NCI-H2171 treated with DMSO at 0.1 percent for 48 hours (cell line): ENCODE data around the gene RPTOR.

Experiments
- DNase-seq: peaks from one replicate; lab custom pipeline; 2025; lab: John Stamatoyannopoulos, UW

RPTOR gene

DNA sequence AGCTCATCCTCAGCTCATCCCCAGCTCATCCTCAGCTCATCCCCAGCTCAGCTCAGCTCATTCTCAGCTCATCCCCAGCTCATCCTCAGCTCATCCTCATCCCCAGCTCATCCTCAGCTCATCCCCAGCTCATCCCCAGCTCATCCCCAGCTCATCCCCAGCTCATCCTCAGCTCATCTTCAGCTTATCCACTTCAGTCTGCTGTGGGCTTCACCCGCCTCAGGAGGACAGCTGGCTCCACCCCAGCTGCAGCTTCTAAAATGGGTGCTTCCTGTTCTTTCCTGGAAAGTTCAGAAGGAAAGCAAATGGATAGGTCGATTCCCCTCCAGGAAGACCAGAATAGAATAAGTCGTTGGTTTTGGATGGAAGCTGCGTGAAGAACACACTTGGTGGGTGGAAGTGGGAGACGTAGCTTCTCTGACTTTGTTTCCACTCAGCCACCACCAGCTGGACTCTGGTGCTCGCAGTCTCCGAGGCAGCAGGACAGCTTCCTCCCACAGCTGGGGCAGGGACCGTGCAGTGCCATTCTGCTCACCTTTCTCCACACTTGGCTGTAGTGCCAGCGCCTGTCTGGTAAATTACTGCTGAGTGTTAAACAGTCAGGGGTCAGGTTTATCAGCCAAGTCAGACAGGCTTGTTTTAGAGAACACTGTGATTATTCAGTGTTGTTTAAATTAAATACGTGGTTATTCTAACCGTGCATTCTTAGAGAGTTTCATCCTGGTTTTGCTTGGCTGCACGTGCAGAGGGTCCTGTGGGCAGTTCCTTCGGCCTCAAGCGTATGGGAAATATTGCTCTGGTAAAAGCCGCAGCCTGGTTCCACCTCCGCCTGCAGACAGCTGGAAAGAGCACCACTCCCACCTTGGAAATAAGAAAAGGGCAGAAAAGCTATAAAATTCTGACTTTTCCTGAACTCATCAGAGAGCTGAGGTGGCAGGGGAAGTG, 386.0 kb downstream of the RPTOR start:
- no peak for DNase-seq

DNA sequence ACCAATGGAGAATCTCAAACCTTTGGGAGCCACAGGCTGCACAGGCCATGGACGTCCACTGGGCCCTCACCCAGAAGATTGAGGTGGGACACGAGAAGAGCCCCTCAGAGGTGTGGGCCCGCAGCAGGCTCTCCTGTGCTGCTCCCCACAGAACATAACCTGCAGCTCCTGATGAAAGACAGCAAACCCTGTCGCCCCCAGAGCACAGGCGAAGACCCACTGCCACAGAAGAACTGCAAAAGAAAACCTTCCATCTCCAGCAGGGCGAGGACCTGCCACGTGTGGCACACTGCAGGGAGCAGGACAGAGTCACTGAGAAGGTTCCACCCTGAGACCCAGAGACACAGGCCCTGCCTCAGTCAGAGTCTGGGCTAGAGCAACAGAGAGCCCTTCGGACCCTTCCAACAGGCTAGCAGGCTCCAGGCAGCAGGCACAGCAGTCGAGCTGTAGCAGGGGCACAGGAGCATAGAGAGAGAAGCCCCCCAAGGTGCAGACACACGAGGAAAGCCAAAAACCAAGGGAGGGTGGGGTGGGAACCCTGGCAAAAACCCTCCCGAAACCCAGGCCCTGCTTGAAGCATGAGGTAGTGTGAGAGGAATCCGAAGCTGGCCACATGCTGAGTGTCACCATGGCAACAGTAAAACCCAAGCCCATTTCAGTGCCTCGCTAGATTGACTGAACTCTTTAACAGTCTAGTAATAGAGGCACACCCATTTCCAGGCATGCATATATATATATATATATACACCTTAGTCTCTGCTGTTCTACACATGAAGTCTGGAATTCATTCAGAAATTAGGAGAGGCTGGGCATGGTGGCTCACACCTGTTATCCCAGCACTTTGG, 387.0 kb downstream of the RPTOR start:
- DNase-seq, result no peak

GRCh38 chr17:80935526-80935925, 390.9 kb downstream of the RPTOR start:
- no peak for DNase-seq

DNA sequence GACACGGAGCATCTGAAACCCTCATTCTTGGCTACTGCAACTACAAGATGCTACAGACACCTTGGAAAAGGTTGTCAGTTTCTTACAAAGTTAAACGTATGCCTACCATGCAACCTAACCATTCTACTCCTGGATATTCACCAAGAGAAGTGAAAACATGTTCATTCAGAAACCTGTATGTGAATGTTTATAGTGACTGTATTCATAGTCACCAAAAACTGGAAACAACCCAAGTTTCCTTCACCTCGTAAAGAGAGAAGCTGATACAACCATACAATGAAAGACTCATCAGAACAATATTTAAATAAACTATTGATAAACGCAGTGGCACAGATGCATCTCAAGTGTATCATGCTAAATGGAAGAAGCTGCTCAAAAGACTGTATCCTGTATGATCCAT, 391.6 kb downstream of the RPTOR start:
- DNase-seq, result no peak

DNA sequence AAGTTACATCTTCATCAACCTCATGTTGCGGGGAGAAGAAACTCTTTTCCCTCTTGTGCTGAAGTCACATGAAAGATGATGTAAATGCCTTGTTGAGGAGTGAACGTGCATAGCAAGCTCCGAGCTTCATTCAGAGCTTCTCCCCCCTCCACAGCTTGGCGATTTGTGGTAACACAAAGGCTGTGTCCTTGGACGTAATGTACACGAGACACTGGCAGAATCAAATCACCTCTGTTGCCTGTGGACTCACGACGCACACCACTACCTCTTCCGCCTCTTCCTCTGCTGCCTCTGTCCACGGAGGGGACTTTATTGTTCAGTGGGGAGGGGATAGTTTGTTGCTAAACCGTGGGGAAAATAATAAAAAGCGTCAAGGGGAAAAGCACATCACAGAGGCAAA, 392.1 kb downstream of the RPTOR start:
- DNase-seq, result no peak

- no peak for DNase-seq
Measured at GRCh38 chr17:80937462-80938381, 393.1 kb downstream of the RPTOR start.

GRCh38 chr17:80938556-80938955, 393.9 kb downstream of the RPTOR start:
- no peak for DNase-seq

DNA sequence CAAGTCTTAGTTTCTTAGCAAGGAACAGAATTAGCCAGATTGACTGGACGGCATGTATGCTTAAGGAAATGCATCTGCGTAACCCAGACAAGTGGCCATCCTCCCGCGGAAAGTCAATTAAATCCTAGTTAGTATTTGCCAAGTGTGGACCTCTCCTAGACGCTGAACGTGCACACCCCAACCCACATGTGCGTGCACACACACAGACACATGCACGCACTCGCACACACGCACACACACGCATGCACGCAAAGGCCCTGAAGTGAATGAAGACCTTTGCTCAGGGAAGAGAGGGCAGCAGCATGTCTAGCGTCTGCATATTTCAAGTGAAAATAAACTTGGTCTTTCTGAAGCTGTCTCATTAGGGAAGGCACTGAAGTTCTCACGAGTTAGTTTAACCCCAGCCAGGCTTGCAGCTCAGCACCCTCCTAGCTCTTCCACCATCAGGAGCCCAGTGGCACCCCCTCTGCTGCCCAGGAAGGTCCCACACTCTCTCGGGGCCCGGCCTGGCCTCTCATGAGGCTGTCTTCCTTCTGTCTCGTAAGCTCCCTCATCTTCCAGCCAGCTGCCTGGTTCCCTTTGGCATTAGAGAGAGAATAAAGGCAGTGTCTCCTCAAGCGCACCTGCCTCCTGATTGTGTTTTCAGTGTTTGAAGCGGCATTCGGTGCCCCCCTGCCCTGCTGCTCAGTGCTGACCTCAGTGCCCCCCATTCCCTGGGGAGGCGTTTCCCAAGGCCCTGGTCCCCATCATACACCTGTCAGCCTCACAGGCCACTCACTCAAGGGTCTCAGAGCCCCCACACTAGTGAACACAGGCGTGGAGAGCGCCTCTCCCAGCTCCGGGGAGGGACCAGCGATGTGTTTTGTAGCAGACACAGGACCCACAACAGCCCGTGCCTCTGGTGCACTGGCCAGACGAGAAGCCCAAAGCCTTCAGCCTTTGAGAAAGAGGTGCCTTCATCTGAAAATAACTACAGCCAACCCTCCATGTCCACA, 394.8 kb downstream of the RPTOR start:
- DNase-seq, result no peak

GRCh38 chr17:80940171-80941123, 395.8 kb downstream of the RPTOR start:
- DNase-seq, result peak; percentile 25

DNA sequence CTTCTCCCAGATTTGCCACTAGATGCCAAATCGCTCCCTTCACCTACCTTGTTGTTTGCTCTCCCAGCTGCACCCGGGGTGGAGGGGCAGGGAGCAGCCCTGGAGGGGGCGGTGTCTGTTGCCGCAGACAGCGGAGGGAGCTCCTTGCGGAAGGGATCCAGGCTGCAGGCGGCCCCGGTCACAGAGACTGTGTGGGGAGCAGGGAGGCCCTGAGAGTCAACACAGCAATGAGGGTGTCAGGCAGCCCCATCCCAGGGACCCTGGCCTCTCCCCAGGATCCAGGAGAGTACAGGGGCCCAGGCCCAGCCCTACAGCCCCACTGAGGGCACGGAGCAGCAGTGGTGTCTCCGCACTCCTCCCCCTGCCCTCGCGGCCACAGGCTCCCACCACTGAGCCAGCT, 396.5 kb downstream of the RPTOR start:
- DNase-seq, result no peak

GRCh38 chr17:80941743-80942422, 397.2 kb downstream of the RPTOR start:
- no peak for DNase-seq

- DNase-seq, result peak; percentile 23
Measured at GRCh38 chr17:80942423-80943345, 398.0 kb downstream of the RPTOR start.

DNA sequence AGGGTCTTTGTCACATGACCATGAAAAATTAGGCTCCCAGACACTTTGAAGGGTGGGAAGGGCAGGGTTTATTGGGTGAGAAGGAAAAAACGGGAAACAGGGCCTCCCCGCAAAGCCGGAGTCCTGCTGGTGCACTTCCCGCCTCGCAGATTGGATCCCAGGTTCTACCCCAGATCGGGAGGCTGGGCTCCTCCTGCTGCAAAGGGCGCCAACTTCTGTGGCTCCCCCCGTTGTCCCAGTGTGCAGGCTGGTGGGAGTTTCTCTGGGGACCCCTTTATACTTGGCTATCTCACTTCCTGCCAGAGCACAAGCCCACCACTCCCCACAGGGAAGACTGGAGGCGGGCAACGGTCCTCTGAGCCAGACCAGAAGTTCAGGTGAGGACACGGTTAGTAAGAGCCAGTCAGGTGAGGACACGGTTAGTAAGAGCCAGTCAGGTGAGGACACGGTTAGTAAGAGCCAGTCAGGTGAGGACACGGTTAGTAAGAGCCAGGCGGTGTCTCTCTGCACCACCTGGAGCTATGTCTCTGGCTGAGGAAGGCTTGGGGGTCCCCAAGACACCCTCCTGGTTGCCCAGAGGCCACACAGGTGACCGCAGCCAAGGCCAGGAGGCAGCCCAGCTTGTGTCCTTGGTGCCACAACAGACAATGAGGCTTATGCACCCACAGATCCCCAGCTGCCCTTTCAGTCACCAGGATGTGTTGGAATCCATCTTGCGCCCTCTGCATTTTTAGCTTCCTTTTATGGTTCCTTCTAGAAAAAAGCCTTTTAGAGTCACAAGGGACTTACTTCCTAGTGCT, 398.9 kb downstream of the RPTOR start:
- DNase-seq, result no peak

GRCh38 chr17:80944326-80944725, 399.7 kb downstream of the RPTOR start:
- no peak for DNase-seq

GRCh38 chr17:80945736-80946135, 401.1 kb downstream of the RPTOR start:
- no peak for DNase-seq

GRCh38 chr17:80946449-80946848, 401.8 kb downstream of the RPTOR start:
- no peak for DNase-seq
